Measurements from ENCODE around the gene MRPS15.

The MRPS15 gene

GRCh38 chr1:36438715-36439114, 25.5 kb downstream of the MRPS15 start:
- H3K23ac ChIP-seq (ENCODE audit: low read depth, low read length, poor library complexity) = no peak overlapping the region
- no peaks in the 10 kb centered on the region for H3K9me3 ChIP-seq (replicated peaks in 1 of 2; ENCODE audit: control insufficient read depth in 2 of 2, insufficient read depth in 1 of 2, low read depth in 1 of 2, low read length in 2 of 2)
- WGBS, 2 donors (ENCODE audit: extremely low coverage in 2 of 2, insufficient read length in 2 of 2, insufficient replicate concordance in 1 of 2) = no CpG with 5 or more reads among the region's 4 CpGs
- no peak overlapping the region for H2AK5ac ChIP-seq (ENCODE audit: low read depth, low read length)
- H3K14ac ChIP-seq (ENCODE audit: low read length) = no peak overlapping the region
- peaks cover 4 to 22% of the 10 kb centered on the region in 2 donors for H3K36me3 ChIP-seq (replicated peaks in 1 of 2; ENCODE audit: control insufficient read depth in 2 of 2, insufficient read depth in 2 of 2, low read length in 2 of 2)
- H3K4me2 ChIP-seq (ENCODE audit: insufficient read depth, low read length, poor library complexity, severe bottlenecking) = no peak overlapping the region
- H4K8ac ChIP-seq (ENCODE audit: low read depth, low read length) = no peak overlapping the region
- no peak overlapping the region for H3K27ac ChIP-seq (replicated peaks; ENCODE audit: low read length)
- DNase-seq (ENCODE audit: low spot score) = no peak
- H3K4me3 ChIP-seq (ENCODE audit: low read length in 2 of 2) = no peak overlapping the region
- no peak overlapping the region for H2BK5ac ChIP-seq (ENCODE audit: low read length)
- H2AFZ ChIP-seq (ENCODE audit: low read length) = no peak overlapping the region
- H3K79me1 ChIP-seq (ENCODE audit: low read depth, low read length) = no peaks in the 10 kb centered on the region
- no peak overlapping the region for H3K9ac ChIP-seq (ENCODE audit: low read depth, low read length, poor library complexity)
- H2BK15ac ChIP-seq (ENCODE audit: low read length) = no peak overlapping the region
- H3K4ac ChIP-seq (ENCODE audit: low read length) = no peak overlapping the region
- H3K27me3 ChIP-seq (ENCODE audit: control insufficient read depth in 3 of 3, insufficient read depth in 3 of 3, low read depth in 1 of 3, low read length in 3 of 3) = no peaks in the 10 kb centered on the region
- no peak overlapping the region for H3K18ac ChIP-seq (ENCODE audit: low read length)
- no peak overlapping the region for H4K91ac ChIP-seq (ENCODE audit: low read depth, low read length, poor library complexity)
- H2BK12ac ChIP-seq (ENCODE audit: low read length) = no peak overlapping the region
- peaks cover 0 to 2% of the 10 kb centered on the region in 2 donors for H3K4me1 ChIP-seq (ENCODE audit: control insufficient read depth in 2 of 2, insufficient read depth in 1 of 2, low read depth in 1 of 2, low read length in 2 of 2)
- no peak overlapping the region for H2BK120ac ChIP-seq (ENCODE audit: low read depth, low read length)

- H3K4me1 ChIP-seq (ENCODE audit: control insufficient read depth in 2 of 2, insufficient read depth in 1 of 2, low read depth in 1 of 2, low read length in 2 of 2) = peaks cover 0 to 2% of the 10 kb centered on the region in 2 donors
- H3K18ac ChIP-seq (ENCODE audit: low read length) = no peak overlapping the region
- no CpG with 5 or more reads among the region's 1 CpG for WGBS, 2 donors (ENCODE audit: extremely low coverage in 2 of 2, insufficient read length in 2 of 2, insufficient replicate concordance in 1 of 2)
- H3K4me2 ChIP-seq (ENCODE audit: insufficient read depth, low read length, poor library complexity, severe bottlenecking) = no peak overlapping the region
- H4K8ac ChIP-seq (ENCODE audit: low read depth, low read length) = no peak overlapping the region
- DNase-seq (ENCODE audit: low spot score) = no peak
- no peaks in the 10 kb centered on the region for H3K27me3 ChIP-seq (ENCODE audit: control insufficient read depth in 3 of 3, insufficient read depth in 3 of 3, low read depth in 1 of 3, low read length in 3 of 3)
- no peak overlapping the region for H3K14ac ChIP-seq (ENCODE audit: low read length)
- no peak overlapping the region for H2BK5ac ChIP-seq (ENCODE audit: low read length)
- no peak overlapping the region for H3K9ac ChIP-seq (ENCODE audit: low read depth, low read length, poor library complexity)
- no peak overlapping the region for H2BK15ac ChIP-seq (ENCODE audit: low read length)
- H3K23ac ChIP-seq (ENCODE audit: low read depth, low read length, poor library complexity) = no peak overlapping the region
- peaks cover 6 to 35% of the 10 kb centered on the region in 2 donors for H3K36me3 ChIP-seq (replicated peaks in 1 of 2; ENCODE audit: control insufficient read depth in 2 of 2, insufficient read depth in 2 of 2, low read length in 2 of 2)
- no peak overlapping the region for H2BK12ac ChIP-seq (ENCODE audit: low read length)
- no peak overlapping the region for H3K27ac ChIP-seq (replicated peaks; ENCODE audit: low read length)
- H2AK5ac ChIP-seq (ENCODE audit: low read depth, low read length) = no peak overlapping the region
- no peak overlapping the region for H4K91ac ChIP-seq (ENCODE audit: low read depth, low read length, poor library complexity)
- no peak overlapping the region for H3K4me3 ChIP-seq (ENCODE audit: low read length in 2 of 2)
- no peak overlapping the region for H2BK120ac ChIP-seq (ENCODE audit: low read depth, low read length)
- no peak overlapping the region for H2AFZ ChIP-seq (ENCODE audit: low read length)
- H3K4ac ChIP-seq (ENCODE audit: low read length) = no peak overlapping the region
- no peaks in the 10 kb centered on the region for H3K9me3 ChIP-seq (replicated peaks in 1 of 2; ENCODE audit: control insufficient read depth in 2 of 2, insufficient read depth in 1 of 2, low read depth in 1 of 2, low read length in 2 of 2)
- H3K79me1 ChIP-seq (ENCODE audit: low read depth, low read length) = no peaks in the 10 kb centered on the region
These were observed 27.4 kb downstream of the MRPS15 start for GRCh38 chr1:36436821-36437220.

- H3K18ac ChIP-seq (ENCODE audit: low read length) = no peak overlapping the region
- H2BK120ac ChIP-seq (ENCODE audit: low read depth, low read length) = no peak overlapping the region
- H3K27me3 ChIP-seq (ENCODE audit: control insufficient read depth in 3 of 3, insufficient read depth in 3 of 3, low read depth in 1 of 3, low read length in 3 of 3) = no peaks in the 10 kb centered on the region
- no CpG with 5 or more reads among the region's 1 CpG for WGBS, 2 donors (ENCODE audit: extremely low coverage in 2 of 2, insufficient read length in 2 of 2, insufficient replicate concordance in 1 of 2)
- H4K8ac ChIP-seq (ENCODE audit: low read depth, low read length) = no peak overlapping the region
- no peak overlapping the region for H3K4me3 ChIP-seq (ENCODE audit: low read length in 2 of 2)
- no peak overlapping the region for H2BK12ac ChIP-seq (ENCODE audit: low read length)
- DNase-seq (ENCODE audit: low spot score) = no peak
- no peak overlapping the region for H3K23ac ChIP-seq (ENCODE audit: low read depth, low read length, poor library complexity)
- H2AFZ ChIP-seq (ENCODE audit: low read length) = no peak overlapping the region
- no peaks in the 10 kb centered on the region for H3K79me1 ChIP-seq (ENCODE audit: low read depth, low read length)
- no peaks in the 10 kb centered on the region for H3K9me3 ChIP-seq (replicated peaks in 1 of 2; ENCODE audit: control insufficient read depth in 2 of 2, insufficient read depth in 1 of 2, low read depth in 1 of 2, low read length in 2 of 2)
- no peak overlapping the region for H3K4me2 ChIP-seq (ENCODE audit: insufficient read depth, low read length, poor library complexity, severe bottlenecking)
- no peaks in the 10 kb centered on the region for H3K4me1 ChIP-seq (ENCODE audit: control insufficient read depth in 2 of 2, insufficient read depth in 1 of 2, low read depth in 1 of 2, low read length in 2 of 2)
- H3K4ac ChIP-seq (ENCODE audit: low read length) = no peak overlapping the region
- H3K14ac ChIP-seq (ENCODE audit: low read length) = no peak overlapping the region
- no peak overlapping the region for H2BK15ac ChIP-seq (ENCODE audit: low read length)
- no peak overlapping the region for H3K9ac ChIP-seq (ENCODE audit: low read depth, low read length, poor library complexity)
- no peak overlapping the region for H2BK5ac ChIP-seq (ENCODE audit: low read length)
- no peak overlapping the region for H3K27ac ChIP-seq (replicated peaks; ENCODE audit: low read length)
- H3K36me3 ChIP-seq (replicated peaks in 1 of 2; ENCODE audit: control insufficient read depth in 2 of 2, insufficient read depth in 2 of 2, low read length in 2 of 2) = peaks cover 7 to 40% of the 10 kb centered on the region in 2 donors
- H4K91ac ChIP-seq (ENCODE audit: low read depth, low read length, poor library complexity) = no peak overlapping the region
- no peak overlapping the region for H2AK5ac ChIP-seq (ENCODE audit: low read depth, low read length)
These were observed 31.1 kb downstream of the MRPS15 start for GRCh38 chr1:36433102-36433501.

- no peak overlapping the region for H2BK15ac ChIP-seq (ENCODE audit: low read length)
- no peak overlapping the region for H3K27ac ChIP-seq (replicated peaks; ENCODE audit: low read length)
- no peak for DNase-seq (ENCODE audit: low spot score)
- H3K4me2 ChIP-seq (ENCODE audit: insufficient read depth, low read length, poor library complexity, severe bottlenecking) = no peak overlapping the region
- H3K9ac ChIP-seq (ENCODE audit: low read depth, low read length, poor library complexity) = no peak overlapping the region
- no CpG with 5 or more reads among the region's 4 CpGs for WGBS, 2 donors (ENCODE audit: extremely low coverage in 2 of 2, insufficient read length in 2 of 2, insufficient replicate concordance in 1 of 2)
- H3K36me3 ChIP-seq (replicated peaks in 1 of 2; ENCODE audit: control insufficient read depth in 2 of 2, insufficient read depth in 2 of 2, low read length in 2 of 2) = peaks cover 7 to 37% of the 10 kb centered on the region in 2 donors
- no peak overlapping the region for H3K18ac ChIP-seq (ENCODE audit: low read length)
- H3K79me1 ChIP-seq (ENCODE audit: low read depth, low read length) = no peaks in the 10 kb centered on the region
- no peaks in the 10 kb centered on the region for H3K4me1 ChIP-seq (ENCODE audit: control insufficient read depth in 2 of 2, insufficient read depth in 1 of 2, low read depth in 1 of 2, low read length in 2 of 2)
- no peak overlapping the region for H2BK5ac ChIP-seq (ENCODE audit: low read length)
- H3K4me3 ChIP-seq (ENCODE audit: low read length in 2 of 2) = no peak overlapping the region
- no peak overlapping the region for H3K14ac ChIP-seq (ENCODE audit: low read length)
- H4K91ac ChIP-seq (ENCODE audit: low read depth, low read length, poor library complexity) = no peak overlapping the region
- H3K9me3 ChIP-seq (replicated peaks in 1 of 2; ENCODE audit: control insufficient read depth in 2 of 2, insufficient read depth in 1 of 2, low read depth in 1 of 2, low read length in 2 of 2) = no peaks in the 10 kb centered on the region
- H3K23ac ChIP-seq (ENCODE audit: low read depth, low read length, poor library complexity) = no peak overlapping the region
- no peak overlapping the region for H4K8ac ChIP-seq (ENCODE audit: low read depth, low read length)
- H2BK120ac ChIP-seq (ENCODE audit: low read depth, low read length) = no peak overlapping the region
- H3K4ac ChIP-seq (ENCODE audit: low read length) = no peak overlapping the region
- H3K27me3 ChIP-seq (ENCODE audit: control insufficient read depth in 3 of 3, insufficient read depth in 3 of 3, low read depth in 1 of 3, low read length in 3 of 3) = no peaks in the 10 kb centered on the region
- H2AFZ ChIP-seq (ENCODE audit: low read length) = no peak overlapping the region
- H2BK12ac ChIP-seq (ENCODE audit: low read length) = no peak overlapping the region
- H2AK5ac ChIP-seq (ENCODE audit: low read depth, low read length) = no peak overlapping the region
These were observed 31.6 kb downstream of the MRPS15 start for GRCh38 chr1:36432616-36433015.

Data from neuronal stem cell (in vitro differentiated cells).